IPS-NIHi7 (cell line): Measurements from ENCODE around the gene RAMACL.
"Not testable (repeated sequence)": the region's sequence is repeated elsewhere in the genome, so short reads cannot be mapped to it uniquely, and the experiment has no call there.

Experiments
- DNase-seq: peaks from one replicate; pipeline ENCODE4 v3.0.0; 2012; ENCODE audit warnings: mixed read lengths; ENCODE audit errors: extremely low spot score

Gene RAMACL

GRCh38 chr6:166586424-166587156, at the start of gene RAMACL:
RAMACL (minus strand) TSS chr6:166586678; CDS start chr6:166586477, 201 bp downstream.
- peak; percentile 89 for DNase-seq

DNA sequence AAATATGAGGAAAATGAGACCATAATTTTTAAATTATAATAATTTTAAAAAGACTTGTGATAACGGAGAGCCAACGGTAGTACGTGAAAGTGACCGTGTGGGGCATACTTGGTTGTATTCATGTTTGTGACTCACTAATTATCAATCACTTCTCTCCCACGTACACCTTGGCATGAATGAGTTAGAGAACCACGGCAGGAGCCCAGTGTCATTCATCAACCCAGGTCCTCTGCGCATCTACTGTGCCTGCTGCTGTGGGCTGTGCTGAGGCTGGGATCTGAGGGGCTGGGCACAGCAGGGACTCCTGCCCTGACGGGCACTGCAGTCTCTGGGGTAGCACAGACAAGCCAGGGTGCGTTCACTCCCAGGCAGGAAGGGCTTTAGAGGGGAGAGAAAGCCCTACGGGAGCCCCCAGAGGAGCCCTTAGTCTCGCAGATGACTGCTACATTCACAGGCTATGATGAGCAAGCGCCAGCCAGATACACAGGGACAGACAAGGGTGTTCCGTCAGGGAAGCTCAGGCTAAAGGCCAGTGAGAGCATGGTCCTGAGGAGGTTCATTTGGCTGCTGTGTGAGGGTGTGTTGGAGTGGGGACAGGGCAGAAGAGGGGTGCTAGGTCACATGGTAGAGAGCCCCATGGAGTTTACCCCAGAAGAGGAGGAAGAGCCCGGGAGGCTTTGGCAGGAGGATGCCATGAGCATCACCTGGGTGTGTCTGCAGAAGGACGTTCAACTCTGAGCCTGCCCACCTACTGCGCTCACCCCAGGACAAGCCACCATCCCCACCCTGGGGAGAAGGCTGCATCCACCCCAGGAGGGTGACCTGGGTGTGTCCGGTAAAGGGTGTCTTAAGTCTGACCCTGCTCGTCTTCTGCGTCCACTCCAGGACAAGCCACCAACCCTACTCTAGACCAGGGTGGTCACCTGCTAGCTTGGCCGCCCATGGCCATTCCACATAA, 48.8 kb upstream of the RAMACL start:
- DNase-seq = no peak

DNA sequence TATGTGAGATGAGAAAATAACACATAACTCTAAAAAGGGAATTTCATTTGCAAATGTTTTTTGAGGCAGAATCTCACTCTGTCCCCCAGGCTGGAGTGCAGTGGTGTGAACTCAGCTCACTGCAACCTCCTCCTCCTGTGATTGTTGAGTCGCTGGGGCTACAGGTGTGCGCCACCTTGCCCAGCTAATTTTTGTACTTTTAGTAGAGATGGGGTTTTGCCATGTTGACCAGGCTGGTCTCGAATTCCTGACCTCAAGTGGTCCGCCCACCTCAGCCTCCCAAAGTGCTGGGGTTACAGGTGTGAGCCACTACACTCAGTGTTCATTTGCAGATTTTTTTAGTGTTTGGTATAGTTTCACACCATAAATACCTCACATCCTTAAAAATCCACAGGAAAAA, 48.1 kb upstream of the RAMACL start:
- DNase-seq = not testable (repeated sequence)

DNA sequence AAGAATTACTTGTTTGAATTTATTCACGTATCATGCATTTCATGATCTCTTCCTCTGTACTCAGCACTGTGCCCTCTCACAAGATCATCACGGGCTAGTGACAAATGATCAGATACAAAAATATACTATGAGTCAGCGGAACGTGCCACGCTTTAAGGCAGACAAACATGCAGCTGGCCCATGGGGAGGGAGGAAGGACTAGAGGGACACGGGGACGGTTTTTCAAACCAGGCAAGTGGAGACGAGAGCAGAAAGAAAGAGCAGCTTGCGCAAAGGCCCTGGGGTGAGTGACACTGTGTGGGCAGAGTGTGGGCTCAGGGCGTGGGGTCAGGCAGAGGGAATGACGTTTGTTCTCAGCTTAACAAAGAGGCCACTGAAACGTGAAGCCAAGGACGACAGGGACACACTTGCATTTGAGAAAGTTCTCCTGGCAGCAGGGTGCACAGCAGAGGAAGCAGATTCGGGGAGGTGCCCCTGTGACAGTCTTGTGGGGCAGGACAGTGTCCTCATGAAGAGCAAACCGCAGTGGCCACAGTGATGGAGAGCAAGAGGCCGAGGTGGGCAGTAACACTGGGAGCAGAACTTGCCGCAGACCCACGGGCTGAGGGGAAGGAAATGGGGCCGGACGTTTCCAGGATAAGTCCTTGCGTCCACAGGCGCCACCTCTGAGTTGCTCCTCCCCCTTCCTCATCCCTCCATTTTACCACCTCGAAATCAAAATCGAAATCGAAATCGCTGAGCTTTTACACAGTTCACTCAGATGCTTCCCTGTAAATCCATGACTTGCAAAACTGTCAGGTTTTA, 47.5 kb upstream of the RAMACL start:
- no peak for DNase-seq

- no peak for DNase-seq
Observed at GRCh38 chr6:166632731-166633130, 46.3 kb upstream of the RAMACL start.

DNA sequence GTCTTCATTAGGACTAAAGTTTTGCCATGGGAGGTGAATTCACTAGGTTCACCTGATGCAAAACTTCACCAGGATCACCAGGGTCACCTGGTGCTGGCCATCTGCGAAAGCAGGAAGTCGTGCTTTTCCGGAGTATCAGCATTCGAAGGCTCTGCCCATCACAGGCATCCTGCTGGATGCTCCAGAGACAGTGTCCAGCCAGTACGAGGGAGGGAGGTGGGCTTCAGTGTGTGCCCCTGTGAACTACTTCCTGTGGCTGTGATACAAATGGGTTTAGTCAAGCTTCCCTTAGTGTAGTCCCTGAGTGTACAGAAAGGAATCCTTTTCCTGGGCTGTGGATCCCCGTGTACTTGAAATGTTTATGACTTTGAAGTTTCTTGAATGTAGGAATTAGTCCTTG, 44.0 kb upstream of the RAMACL start:
- peak; percentile 5 for DNase-seq

GRCh38 chr6:166629628-166630027, 43.1 kb upstream of the RAMACL start:
- DNase-seq = no peak

DNA sequence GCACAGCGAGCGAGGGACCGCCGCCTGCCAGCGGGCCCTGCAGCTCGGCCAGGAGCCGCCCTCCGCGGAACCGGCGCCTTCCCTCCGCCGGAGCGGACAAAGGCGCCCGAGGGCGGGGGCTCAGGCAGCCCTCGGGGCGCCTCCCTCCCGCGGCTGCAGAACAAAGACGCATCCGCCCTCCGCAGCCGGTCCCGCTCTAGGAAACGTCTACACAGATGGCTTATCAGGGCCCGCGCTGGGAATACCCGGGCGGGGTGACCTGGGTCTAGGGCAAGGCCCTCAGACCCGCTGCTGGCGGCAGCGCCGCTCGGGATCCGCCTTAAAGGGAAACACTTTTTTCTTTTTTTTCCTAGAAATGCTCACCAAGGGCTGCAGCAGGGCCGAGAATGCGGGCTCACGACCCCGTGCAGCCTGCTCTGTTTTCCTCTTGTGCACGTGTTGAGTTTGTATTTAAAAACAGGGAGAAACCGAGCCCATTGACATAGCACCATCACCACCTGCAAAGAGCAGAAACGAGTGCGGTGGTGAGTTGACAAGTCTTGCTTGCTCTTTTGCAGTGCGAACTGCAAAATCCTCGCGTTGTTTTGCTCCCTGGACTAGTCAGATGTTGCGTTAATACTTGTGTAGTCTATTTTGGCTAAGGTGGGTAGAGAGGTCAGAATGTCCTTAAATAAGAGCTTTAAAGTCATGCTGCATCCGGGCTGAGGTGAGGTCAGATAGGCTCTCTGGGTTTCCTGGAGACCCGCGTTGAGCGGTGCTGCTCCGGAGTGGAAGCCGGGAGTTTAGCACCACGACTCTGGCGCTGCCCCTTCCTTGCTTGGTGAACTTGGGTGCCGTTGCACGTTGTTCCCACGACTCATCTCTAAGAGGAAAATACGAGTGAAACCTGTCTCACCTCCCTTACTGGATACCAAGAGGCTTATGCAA, 41.7 kb upstream of the RAMACL start:
- DNase-seq = peak; percentile 64

GRCh38 chr6:166627033-166627874, 40.8 kb upstream of the RAMACL start, which contains the start of gene RPS6KA2:
RPS6KA2 (minus strand) TSS chr6:166627251; CDS start chr6:166627019, 232 bp downstream.
- DNase-seq = peak; percentile 97

DNA sequence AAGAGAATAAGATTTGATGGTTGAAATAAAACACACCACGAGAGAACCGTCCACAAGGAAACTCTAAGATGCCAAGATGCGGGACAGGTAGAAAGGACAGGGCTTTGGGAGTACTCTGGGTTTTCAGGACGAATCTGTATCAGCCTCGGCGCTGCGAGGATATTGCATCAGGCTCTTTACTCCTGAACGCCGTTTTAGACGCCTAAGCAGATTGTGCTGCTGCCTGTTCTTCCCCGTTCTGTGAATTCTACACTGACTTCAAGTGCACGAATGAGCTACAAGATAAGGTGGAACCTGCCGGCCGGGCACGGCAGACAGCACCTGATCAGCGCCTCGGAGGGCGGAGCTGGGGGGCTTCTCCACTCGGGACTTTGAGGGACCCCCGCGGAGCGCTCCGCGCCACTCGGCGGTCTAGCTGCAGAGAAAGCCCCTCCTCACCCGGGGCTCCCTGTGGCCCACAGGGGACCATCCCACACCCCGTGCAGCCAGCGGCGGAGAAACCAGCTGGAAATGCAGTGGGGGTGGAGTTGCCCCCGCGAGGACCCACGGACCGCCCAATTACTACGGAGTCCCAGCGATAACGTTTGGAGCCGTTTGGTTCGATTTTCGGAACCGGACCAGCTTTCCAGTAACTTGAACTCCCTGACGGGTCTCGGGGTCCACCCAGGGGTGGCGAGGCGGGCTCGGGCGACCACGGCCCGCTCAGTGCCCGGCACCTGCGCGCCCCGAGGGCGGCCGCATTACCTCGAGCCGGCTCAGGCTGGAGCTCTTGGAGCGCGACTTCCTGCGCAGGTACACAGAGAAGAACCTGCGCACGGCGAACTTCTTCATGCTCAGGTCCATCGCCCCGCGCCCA, 39.9 kb upstream of the RAMACL start:
- DNase-seq = peak; percentile 48

DNA sequence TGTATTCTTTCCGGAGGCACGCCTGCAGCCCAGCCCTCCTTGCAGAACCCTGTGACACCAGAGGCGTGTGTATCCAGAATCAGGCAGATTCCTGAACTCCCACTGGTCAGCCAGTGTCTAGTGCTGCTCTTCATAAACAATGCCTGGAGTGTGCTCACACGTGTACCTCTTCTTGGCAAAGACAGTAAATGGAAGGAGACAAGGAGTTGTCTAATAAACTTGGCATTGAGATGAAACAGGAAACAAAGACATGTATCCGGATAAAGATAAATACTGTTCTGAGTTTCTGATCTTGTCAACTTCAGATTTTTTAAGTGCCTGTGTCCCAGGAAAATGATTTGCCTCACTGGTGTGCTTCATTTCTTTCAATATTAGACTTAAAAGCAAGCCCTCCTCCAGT, 38.9 kb upstream of the RAMACL start:
- DNase-seq = no peak

GRCh38 chr6:166624275-166624674, 37.8 kb upstream of the RAMACL start:
- no peak for DNase-seq

- DNase-seq = no peak
Observed at GRCh38 chr6:166623318-166623717, 36.8 kb upstream of the RAMACL start.

DNA sequence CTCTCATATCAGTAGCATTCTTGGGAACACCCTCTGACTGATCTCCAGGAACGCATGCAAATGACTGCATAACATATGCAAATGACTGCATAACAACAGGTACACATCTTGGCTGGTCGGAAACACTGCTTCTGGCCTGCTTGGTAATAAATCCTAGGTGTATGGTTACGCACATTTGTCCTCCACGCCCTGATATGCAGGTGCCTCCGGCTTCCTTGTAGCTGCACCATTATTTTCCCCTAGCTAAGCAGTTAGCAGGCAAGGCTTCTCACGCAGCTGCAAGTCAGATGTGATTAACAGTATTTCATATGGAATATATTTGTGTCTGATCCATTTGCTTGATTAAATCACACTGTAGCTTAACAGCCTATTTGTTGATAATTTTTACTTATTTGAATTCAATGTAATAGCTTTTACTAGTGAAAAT, 34.6 kb upstream of the RAMACL start:
- no peak for DNase-seq

GRCh38 chr6:166620478-166621113, 34.1 kb upstream of the RAMACL start:
- DNase-seq = no peak

- DNase-seq = no peak
Observed at GRCh38 chr6:166619912-166620311, 33.4 kb upstream of the RAMACL start.

- no peak for DNase-seq
Observed at GRCh38 chr6:166618866-166619761, 32.6 kb upstream of the RAMACL start.
